22Rv1 (cell line): Measurements from ENCODE around the gene SELENOM.

Experiments used
- ZFX ChIP-seq: fragments of 450-650 bp; IDR thresholded peaks from 2 replicates; pipeline ENCODE4 v1.6.1; 2017; ENCODE audit warnings: antibody characterized with exemption, borderline replicate concordance
- TF ChIP-seq, protein P1 (sequence below): fragments of 450-650 bp; IDR thresholded peaks from 2 replicates; pipeline ENCODE4 v1.5.1; 2017; ENCODE audit warnings: mild to moderate bottlenecking

DNA sequence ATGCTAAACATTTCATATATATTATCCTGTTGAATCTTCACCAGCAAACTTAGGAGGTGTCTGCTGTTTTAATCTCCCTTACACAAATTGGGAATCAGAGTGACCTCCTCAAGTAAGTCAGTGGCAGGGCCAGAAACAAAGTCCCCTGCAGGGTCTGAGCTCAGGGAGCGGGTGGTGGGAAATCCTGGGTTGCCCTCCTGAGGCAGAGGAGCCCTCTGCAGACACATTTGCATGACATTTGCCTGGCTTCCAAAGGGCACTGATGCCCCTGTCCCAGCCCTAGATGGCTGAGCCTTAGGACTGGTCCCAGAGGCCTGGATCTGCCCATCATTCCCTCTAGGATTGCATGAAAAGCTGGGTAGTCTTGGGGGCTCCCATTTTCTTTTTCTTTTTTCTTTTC is 13.3 kb upstream of the SELENOM start:
- TF ChIP-seq, protein P1, sequence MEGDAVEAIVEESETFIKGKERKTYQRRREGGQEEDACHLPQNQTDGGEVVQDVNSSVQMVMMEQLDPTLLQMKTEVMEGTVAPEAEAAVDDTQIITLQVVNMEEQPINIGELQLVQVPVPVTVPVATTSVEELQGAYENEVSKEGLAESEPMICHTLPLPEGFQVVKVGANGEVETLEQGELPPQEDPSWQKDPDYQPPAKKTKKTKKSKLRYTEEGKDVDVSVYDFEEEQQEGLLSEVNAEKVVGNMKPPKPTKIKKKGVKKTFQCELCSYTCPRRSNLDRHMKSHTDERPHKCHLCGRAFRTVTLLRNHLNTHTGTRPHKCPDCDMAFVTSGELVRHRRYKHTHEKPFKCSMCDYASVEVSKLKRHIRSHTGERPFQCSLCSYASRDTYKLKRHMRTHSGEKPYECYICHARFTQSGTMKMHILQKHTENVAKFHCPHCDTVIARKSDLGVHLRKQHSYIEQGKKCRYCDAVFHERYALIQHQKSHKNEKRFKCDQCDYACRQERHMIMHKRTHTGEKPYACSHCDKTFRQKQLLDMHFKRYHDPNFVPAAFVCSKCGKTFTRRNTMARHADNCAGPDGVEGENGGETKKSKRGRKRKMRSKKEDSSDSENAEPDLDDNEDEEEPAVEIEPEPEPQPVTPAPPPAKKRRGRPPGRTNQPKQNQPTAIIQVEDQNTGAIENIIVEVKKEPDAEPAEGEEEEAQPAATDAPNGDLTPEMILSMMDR: no peak
- TF ChIP-seq ZFX: no peak
